Esophagus squamous epithelium (tissue), 4 donors: ENCODE measurements around the gene CNNM2.

Source experiments
- POLR2A ChIP-seq, 4 donors: fragments of 450-650 bp; IDR thresholded peaks; one replicate each; pipeline ENCODE4 v1.6.1; 2017; ENCODE audit warnings: antibody characterized with exemption in 4 of 4, mild to moderate bottlenecking in 4 of 4, moderate library complexity in 3 of 4
- TF ChIP-seq, protein P1 (sequence below), 6 experiments: fragments of 450-650 bp in 4 of 6; fragments of 200-600 bp in 2 of 6; sonication (generic) in 2 of 6; IDR thresholded peaks; one replicate each; pipeline ENCODE4 v1.5.1; 2016 to 2019; ENCODE audit warnings: antibody characterized with exemption in 6 of 6, mild to moderate bottlenecking in 4 of 6, moderate library complexity in 4 of 6

DNA sequence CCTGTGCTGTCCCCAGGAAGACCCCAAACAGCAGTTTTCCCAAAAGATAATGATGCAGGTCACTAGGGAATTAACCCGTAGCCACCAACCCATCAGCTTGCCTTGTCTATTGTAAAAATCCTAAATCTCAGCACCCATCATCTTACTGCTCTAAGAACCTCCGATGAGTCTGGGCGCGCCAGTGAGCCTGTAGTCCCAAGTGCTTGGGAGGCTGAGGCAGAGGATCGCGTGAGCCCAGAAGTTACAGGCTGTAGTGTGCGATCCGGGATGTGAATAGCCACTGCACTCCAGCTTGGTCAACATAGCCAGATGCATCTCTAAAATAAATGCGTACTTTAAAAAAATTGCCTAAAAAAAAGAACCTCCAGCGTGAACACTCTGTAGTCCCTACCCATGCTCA is 47.9 kb upstream of the CNNM2 start:
- TF ChIP-seq, protein P1, sequence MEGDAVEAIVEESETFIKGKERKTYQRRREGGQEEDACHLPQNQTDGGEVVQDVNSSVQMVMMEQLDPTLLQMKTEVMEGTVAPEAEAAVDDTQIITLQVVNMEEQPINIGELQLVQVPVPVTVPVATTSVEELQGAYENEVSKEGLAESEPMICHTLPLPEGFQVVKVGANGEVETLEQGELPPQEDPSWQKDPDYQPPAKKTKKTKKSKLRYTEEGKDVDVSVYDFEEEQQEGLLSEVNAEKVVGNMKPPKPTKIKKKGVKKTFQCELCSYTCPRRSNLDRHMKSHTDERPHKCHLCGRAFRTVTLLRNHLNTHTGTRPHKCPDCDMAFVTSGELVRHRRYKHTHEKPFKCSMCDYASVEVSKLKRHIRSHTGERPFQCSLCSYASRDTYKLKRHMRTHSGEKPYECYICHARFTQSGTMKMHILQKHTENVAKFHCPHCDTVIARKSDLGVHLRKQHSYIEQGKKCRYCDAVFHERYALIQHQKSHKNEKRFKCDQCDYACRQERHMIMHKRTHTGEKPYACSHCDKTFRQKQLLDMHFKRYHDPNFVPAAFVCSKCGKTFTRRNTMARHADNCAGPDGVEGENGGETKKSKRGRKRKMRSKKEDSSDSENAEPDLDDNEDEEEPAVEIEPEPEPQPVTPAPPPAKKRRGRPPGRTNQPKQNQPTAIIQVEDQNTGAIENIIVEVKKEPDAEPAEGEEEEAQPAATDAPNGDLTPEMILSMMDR (IDR thresholded peaks at IDR 0.05), result no peak
- TF ChIP-seq POLR2A (IDR thresholded peaks at IDR 0.05), result no peak
